Measurements from ENCODE around the gene NFIA.

NFIA gene

GRCh38 chr1:61469365-61469764 lies 387.0 kb downstream of the NFIA start (continued):
- TF ChIP-seq, protein P1, sequence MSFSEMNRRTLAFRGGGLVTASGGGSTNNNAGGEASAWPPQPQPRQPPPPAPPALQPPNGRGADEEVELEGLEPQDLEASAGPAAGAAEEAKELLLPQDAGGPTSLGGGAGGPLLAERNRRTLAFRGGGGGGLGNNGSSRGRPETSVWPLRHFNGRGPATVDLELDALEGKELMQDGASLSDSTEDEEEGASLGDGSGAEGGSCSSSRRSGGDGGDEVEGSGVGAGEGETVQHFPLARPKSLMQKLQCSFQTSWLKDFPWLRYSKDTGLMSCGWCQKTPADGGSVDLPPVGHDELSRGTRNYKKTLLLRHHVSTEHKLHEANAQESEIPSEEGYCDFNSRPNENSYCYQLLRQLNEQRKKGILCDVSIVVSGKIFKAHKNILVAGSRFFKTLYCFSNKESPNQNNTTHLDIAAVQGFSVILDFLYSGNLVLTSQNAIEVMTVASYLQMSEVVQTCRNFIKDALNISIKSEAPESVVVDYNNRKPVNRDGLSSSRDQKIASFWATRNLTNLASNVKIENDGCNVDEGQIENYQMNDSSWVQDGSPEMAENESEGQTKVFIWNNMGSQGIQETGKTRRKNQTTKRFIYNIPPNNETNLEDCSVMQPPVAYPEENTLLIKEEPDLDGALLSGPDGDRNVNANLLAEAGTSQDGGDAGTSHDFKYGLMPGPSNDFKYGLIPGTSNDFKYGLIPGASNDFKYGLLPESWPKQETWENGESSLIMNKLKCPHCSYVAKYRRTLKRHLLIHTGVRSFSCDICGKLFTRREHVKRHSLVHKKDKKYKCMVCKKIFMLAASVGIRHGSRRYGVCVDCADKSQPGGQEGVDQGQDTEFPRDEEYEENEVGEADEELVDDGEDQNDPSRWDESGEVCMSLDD (tag by site-specific recombination; IDR thresholded peaks at IDR 0.05): no peak
- no peak for TF ChIP-seq HOXA7 (CRISPR knock-in tag; IDR thresholded peaks at IDR 0.05; ENCODE audit: borderline replicate concordance)
- no peak for TF ChIP-seq ZNF184 (tag by site-specific recombination; IDR thresholded peaks at IDR 0.05)

GRCh38 chr1:61472876-61473275 lies 390.5 kb downstream of the NFIA start:
- ChIA-PET CTCF (no interaction called here), POLR2A (no interaction called here)
- no peaks in the 10 kb centered on the region for H3K9me3 ChIP-seq (ENCODE audit: control insufficient read depth, insufficient read depth, low read depth, low read length)
- no peak overlapping the region for H3K4me3 ChIP-seq (ENCODE audit: low read depth, low read length)
- no peaks in the 10 kb centered on the region for H3K4me1 ChIP-seq (ENCODE audit: control insufficient read depth, insufficient read depth, low read length)
- TF ChIP-seq ZNF701 (tag by site-specific recombination; IDR thresholded peaks at IDR 0.05) (no peak), ZNF350 (tag by site-specific recombination; IDR thresholded peaks at IDR 0.05) (no peak), ZNF707 (tag by site-specific recombination; IDR thresholded peaks at IDR 0.05) (no peak), PRDM1 (tag by site-specific recombination; IDR thresholded peaks at IDR 0.05) (no peak), ZNF280D (tag by site-specific recombination; IDR thresholded peaks at IDR 0.05) (no peak), ZNF239 (tag by site-specific recombination; IDR thresholded peaks at IDR 0.05) (no peak), ZNF140 (tag by site-specific recombination; IDR thresholded peaks at IDR 0.05) (no peak), ZNF214 (tag by site-specific recombination; IDR thresholded peaks at IDR 0.05; ENCODE audit: borderline replicate concordance) (no peak), ZBTB8A (tag by site-specific recombination; IDR thresholded peaks at IDR 0.05) (no peak), IKZF3 (tag by site-specific recombination; IDR thresholded peaks at IDR 0.05) (no peak), ZNF426 (tag by site-specific recombination; IDR thresholded peaks at IDR 0.05) (no peak), ZNF175 (tag by site-specific recombination; IDR thresholded peaks at IDR 0.05) (no peak), ZNF423 (tag by site-specific recombination; IDR thresholded peaks at IDR 0.05) (no peak), ZNF596 (tag by site-specific recombination; IDR thresholded peaks at IDR 0.05) (no peak)
- TF ChIP-seq, protein P2, sequence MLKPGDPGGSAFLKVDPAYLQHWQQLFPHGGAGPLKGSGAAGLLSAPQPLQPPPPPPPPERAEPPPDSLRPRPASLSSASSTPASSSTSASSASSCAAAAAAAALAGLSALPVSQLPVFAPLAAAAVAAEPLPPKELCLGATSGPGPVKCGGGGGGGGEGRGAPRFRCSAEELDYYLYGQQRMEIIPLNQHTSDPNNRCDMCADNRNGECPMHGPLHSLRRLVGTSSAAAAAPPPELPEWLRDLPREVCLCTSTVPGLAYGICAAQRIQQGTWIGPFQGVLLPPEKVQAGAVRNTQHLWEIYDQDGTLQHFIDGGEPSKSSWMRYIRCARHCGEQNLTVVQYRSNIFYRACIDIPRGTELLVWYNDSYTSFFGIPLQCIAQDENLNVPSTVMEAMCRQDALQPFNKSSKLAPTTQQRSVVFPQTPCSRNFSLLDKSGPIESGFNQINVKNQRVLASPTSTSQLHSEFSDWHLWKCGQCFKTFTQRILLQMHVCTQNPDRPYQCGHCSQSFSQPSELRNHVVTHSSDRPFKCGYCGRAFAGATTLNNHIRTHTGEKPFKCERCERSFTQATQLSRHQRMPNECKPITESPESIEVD (tag by site-specific recombination; IDR thresholded peaks at IDR 0.05): no peak
- no peak overlapping the region for H3K27ac ChIP-seq (ENCODE audit: extremely low read depth, low read depth, low read length)
- H3K36me3 ChIP-seq (ENCODE audit: control insufficient read depth in 2 of 2, insufficient read depth in 1 of 2, low read length in 2 of 2): no peaks in the 10 kb centered on the region

Data from HEK293 (cell line).